Measurements from ENCODE around the gene LAPTM5.

LAPTM5 gene

GRCh38 chr1:30755746-30756145 is 1.8 kb downstream of the LAPTM5 start:
- DNase-seq (ENCODE audit: low read depth in 2 of 2), result no peak

DNA sequence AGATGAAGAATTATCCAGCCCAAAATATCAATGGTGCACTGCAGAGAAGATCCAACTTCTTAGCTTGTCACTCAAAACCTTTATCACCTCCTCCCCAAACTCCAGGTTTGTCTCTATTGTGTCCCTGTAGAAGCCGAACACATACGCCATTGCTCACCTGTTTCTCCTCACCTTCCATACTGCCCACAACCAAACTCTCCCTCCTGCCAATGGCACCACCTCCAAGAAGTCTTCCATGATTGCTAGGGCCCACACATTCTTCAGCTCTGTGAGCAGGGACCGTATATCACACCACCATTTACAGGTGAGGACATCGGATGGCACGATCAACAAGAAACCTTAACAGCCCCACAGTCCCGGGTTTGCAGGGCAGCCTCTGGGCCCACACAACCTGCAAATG is 2.2 kb downstream of the LAPTM5 start:
- DNase-seq (ENCODE audit: low read depth in 2 of 2), result no peak

- no peak for DNase-seq (ENCODE audit: low read depth in 2 of 2)
Measured at GRCh38 chr1:30754684-30755171, 2.8 kb downstream of the LAPTM5 start.

DNA sequence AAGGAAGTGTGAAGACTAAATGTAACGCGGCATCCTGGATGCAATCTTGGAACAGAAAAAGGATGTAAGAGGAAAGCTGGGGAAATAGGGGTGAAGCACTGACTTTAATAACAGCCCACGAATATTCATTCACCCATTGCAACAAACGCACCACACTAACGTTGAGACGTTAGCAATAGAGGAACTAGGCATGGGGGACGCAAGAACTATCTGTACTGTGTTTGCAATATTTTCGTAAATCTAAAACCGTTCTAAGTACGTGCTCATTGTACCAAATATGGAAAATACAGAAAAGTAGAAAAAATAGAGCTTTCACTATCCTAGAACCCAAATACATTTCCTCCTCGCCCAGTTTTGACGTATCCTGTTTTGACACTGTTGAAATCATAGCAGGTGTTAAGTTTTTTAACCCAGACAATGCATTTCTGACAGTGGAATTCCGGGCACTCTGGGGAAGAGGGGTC is 3.9 kb downstream of the LAPTM5 start:
- no peak for DNase-seq (ENCODE audit: low read depth in 2 of 2)

DNA sequence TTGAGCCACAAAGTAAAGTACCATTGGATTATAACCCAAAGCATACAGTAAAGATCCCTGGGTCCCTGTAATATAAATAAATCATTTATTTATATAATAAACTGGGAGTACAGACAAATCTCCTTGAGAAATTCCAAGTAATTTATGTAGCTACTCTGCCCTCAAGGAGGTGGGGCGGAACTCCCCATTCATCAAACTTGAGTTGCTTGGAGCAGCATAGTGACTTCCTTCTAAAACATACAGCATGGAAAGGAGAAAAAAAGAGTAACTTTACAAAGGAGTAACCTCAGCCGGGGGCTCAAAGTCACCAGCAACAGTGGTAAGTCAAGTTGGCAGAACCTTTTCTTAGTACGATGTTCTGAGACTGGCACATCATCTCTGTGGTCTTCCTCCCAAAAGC is 4.5 kb downstream of the LAPTM5 start:
- no peak for DNase-seq (ENCODE audit: low read depth in 2 of 2)

- no peak for DNase-seq (ENCODE audit: low read depth in 2 of 2)
Measured at GRCh38 chr1:30752651-30752908, 5.0 kb downstream of the LAPTM5 start.

- no peak for DNase-seq (ENCODE audit: low read depth in 2 of 2)
Measured at GRCh38 chr1:30751830-30752650, 5.5 kb downstream of the LAPTM5 start.

DNA sequence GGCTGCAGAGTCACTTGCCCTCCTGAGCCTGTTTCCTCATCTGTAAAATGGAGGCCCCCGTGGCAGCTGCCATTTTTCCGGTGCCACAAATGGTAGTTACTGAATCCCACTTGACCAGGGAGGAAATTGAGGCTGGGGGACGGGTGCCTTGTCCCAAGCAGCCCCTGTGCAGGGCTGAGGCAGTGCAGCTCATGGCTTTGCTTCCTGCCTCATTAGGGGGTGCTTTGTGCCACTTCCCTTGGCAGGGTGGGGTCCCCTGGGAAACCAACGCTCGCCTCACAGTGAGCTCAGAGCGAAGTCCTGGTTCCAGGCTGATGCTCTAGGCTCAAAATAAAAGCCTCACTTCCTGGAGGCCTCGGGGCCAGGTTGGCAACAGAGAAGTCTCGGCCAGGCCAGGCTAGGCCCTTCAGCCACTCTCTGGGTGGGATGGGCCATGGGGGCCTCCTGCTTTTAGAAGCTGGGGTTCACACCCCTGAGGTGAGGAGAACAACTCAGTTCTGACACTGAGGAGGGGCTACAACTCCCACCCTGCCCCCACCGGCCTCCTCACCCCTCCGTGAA is 6.8 kb downstream of the LAPTM5 start:
- DNase-seq (ENCODE audit: low read depth in 2 of 2), result no peak

DNA sequence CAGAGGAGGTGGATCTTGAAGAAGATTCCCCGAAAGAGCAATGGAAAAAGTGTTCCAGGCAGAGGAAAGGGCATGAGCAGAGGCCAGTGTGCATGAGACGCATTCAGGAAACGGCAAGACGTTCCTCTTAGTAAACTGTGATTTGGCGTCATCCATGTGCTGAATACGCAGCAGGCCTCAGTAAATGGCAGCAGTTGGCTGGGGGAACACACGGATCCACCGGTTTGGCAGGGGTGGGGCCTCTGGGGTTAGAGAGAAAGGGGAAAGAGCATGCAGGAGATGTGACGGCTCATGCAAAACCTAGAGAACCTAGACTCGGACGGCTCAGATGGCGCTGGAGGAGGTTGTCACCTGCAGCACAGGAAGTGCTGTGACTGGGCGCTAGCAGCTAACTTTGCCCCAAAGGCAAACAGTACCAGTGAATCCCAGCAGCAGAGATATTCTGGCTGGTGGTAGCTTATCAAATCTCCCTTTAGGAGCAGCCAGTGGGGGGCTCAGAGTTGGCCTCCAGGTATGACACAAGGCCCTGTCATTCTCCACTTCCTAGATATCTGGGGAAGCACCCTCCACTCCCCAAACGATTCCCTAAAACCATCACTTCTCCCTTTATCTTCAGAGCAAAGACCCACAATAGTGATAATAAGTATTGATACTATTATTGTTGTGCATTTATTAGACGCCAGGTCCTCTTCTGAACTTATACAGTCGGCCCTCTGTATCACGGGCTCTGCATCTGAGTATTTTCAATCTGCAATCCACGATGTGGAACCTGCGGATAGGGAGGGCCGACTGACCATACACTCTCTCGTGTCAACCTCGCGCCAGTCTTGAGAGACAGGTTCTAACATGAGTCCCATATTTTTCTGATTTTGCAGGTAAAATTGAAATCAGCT is 7.6 kb downstream of the LAPTM5 start:
- no peak for DNase-seq (ENCODE audit: low read depth in 2 of 2)

GRCh38 chr1:30748699-30749401 is 8.7 kb downstream of the LAPTM5 start:
- DNase-seq (ENCODE audit: low read depth in 2 of 2), result no peak

DNA sequence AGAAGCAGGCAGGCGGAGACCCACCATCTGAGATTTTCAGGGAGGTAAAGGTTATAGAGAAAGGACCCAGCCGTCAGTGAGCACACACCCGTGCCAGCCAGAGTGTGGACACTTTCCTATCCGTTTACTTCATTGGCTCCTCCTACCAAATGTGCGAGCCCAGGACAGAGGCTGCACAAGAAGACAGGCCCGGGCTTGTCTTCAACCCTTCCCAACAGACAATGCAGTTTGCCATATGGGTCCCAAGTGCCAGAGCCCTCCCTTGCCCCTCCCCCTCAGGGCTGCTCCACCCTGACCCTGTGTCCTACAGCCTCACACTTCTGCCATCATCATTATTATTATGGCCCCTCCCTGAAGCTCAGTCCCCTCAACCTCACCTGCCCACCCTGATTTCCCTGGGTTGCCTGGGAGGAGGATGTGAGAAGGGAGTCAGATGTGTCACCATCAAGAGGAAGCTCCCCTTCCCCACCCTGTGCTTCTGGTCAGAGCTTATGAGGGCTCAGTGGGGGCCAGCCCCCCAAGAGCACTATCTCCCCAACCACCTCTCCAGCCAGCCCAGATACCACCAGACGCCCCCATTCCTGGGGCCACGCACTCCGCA is 9.4 kb downstream of the LAPTM5 start:
- no peak for DNase-seq (ENCODE audit: low read depth in 2 of 2)

DNA sequence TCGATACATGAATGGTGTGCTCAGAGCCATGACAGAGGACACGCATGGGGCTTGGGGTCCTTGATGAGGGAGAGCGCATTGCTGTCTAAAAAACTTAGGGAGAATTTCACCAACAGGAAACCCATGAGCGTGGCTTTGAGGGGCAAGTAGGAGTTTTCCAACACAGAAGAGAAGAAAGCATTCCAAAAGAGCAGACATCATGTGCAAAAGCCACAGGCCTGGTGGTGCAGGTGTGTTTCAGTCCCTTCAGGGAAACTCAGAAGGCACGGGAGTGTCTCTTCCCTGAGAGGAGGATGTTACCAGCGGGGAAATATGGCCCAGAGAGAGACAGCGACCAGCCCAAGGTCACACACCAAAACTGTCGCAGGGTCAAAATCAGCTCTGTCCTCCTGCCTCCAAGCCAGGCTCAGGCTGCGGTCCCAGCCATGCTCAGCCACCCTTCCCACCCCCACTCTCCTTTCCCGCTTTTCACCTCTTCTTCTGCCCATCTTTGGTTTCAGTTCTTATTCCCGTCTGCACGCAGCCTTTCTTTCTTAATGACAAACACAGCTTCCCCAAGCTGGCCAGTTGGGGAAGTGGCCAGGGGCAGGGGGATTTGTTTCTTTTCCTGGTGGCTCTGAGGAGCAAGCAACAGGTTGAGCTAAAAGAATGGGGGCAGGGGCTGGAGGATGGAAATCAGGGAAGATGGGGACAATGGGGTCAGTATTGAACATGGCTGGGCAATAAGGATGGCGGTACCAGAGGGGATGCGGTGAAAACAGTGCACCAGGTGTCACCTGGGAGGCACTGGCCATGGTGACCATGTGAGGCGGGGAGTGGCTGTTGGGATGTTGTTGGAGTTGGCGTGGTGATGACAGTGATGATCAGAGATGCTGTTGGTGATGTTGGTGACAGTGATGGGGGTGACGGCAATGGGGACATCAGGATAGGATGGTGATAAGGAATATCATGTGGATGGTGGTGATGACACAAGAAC is 10.3 kb downstream of the LAPTM5 start:
- DNase-seq (ENCODE audit: low read depth in 2 of 2), result no peak

DNA sequence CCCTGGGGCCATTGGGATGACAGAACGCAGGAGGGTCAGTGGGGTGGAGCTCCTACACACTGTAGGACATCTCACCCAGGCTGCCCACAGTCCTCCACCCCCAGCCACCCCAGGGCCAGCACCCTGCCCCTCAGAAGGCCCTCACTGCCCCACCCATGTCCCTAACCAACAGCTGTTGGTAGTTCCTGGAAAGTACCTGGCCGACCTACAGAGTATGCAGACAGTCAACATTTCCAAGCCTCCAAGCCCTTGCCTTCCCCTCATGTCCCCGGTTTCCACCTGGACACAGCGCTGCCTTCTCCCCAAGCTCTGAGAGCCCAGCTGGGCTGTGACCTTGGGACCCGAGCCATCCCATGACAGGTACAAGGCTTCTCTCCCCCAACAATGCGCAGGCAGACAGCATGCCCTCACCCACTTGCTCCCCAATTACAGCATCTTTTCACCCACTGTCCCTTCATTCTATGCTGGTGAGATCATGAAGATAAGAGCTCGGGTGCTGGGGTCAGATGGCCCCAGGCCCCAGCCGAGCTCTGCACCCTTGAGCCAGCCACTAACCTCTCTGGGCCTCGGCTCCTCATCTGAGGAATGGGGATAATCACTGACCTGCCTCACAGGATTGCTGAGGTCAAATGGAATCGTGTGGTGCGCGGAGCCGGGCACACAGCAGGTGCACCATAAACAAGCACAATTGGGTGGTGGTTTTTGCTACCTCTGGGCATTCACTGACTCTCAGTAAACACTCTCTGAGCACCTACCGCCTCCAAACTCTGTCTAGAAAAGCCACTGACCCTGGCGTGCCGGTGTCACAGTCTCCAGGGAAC is 11.2 kb downstream of the LAPTM5 start:
- no peak for DNase-seq (ENCODE audit: low read depth in 2 of 2)

DNA sequence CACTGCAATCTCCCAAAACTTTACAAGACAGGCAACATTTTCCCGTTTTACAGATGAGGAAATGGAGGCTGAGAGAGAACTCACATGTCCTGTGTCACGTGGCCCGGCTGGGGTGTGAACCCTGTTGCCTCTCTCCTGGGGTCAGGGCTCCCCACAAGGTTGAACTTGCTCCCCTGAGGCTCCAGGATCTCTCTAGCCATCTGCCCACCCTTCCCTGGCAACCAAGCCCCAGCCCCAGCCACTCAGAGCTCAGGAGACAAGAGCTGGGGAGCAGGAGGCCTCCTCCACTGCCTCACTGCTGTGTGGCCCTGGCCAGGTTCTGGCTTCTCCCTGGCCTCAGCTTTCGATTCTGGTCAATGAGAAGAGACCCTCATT is 11.8 kb downstream of the LAPTM5 start:
- DNase-seq (ENCODE audit: low read depth in 2 of 2), result no peak

DNA sequence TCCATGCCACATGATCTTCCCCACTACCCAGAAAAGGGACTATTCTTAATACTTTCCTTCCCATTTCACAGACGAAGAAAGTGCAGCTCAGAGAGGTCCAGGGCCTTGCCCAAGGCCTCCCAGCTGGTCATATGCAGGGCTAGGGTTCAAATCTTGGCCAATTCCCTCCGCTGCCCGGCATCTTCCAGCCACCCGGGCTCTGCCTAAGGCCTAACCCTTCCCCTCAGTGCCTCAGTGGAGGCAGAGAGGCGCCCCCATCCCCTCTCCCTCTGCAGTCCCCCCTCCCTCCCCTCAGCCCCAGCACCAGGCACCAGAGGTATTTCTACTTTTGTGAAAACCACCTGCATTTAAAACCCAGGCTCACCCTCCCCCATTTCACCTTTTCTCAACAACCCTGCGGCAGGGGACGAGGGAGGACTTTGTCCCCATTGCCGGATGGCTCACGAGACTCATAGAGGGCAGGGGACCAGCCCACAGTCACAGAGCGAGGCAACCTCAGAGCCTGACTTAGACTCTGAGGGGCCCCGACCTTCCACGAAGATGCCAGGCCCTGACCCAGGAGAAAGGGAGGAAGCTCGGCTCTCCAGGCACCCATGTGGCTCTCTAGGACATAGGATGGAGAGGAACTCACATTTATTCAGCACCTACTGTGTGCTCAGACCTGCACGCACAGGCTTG is 12.3 kb downstream of the LAPTM5 start:
- no peak for DNase-seq (ENCODE audit: low read depth in 2 of 2)

DNA sequence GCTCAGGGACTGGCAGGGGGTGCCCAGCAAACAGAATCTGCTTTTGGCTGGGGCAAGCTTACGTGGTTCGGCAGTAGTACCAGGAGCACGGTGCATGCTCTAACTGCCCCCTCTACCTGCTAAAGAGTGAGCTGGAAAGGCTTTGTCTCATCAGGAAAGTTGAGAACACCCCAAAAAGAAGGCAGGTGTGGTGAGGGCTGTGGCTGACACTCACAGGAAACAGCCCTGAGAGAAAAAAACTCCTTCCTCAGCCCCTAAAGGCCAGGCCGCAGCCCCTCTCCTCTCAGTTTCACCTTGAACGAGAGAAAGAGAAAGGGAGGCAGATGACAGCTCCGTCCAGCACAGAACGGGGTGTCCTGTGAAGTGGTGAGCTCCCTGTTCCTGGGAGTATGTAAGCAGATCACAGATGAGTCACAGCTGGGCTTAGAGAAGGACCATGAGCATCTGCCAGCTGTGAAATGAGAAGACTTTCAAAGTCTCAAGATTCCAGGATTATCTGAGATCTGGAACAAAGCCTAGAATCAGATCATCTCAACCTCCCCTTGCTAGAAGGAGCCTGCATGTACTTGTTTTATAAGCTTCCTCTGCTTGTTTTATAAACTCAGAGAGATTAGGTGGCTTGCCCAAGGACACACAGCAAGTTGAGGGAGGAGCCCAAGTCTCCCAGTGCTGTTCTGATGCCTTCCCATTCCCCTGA is 13.4 kb downstream of the LAPTM5 start:
- no peak for DNase-seq (ENCODE audit: low read depth in 2 of 2)

GRCh38 chr1:30743584-30744059 is 14.0 kb downstream of the LAPTM5 start:
- DNase-seq (ENCODE audit: low read depth in 2 of 2), result no peak

GRCh38 chr1:30742963-30743559 is 14.5 kb downstream of the LAPTM5 start:
- no peak for DNase-seq (ENCODE audit: low read depth in 2 of 2)
